Body of pancreas (tissue), 4 donors: ENCODE measurements around the gene CLINT1.

ENCODE experiments used
- CTCF ChIP-seq, 7 experiments: fragments of 450-650 bp in 4 of 7; fragments of 200-600 bp in 3 of 7; sonication (generic) in 3 of 7; IDR thresholded peaks; one replicate each; pipeline ENCODE4 v1.5.1; 2016 to 2019; ENCODE audit warnings: antibody characterized with exemption in 7 of 7
- POLR2A ChIP-seq, 3 donors: fragments of 450-650 bp; IDR thresholded peaks; one replicate each; pipeline ENCODE4 v1.6.1; 2016; ENCODE audit warnings: antibody characterized with exemption in 3 of 3, mild to moderate bottlenecking in 2 of 3

- no peak for TF ChIP-seq CTCF (IDR thresholded peaks at IDR 0.05)
- no peak for TF ChIP-seq POLR2A (IDR thresholded peaks at IDR 0.05)
Observed at GRCh38 chr5:157874861-157875260, 15.9 kb upstream of the CLINT1 start.
